Hematopoietic multipotent progenitor cell treated with erythropoietin and hydrocortisone succinate and interleukin-3 and kit ligand, for 8 days (in vitro differentiated cells): ENCODE measurements around the gene PBXIP1.
"Not testable (repeated sequence)": the region's sequence is repeated elsewhere in the genome, so short reads cannot be mapped to it uniquely, and the experiment has no call there.

Experiments used
- DNase-seq: peaks from one replicate; pipeline ENCODE4 v3.0.0-alpha.2; 2015

The PBXIP1 gene

GRCh38 chr1:154934358-154934948 is 21.4 kb downstream of the PBXIP1 start:
- DNase-seq, result no peak

DNA sequence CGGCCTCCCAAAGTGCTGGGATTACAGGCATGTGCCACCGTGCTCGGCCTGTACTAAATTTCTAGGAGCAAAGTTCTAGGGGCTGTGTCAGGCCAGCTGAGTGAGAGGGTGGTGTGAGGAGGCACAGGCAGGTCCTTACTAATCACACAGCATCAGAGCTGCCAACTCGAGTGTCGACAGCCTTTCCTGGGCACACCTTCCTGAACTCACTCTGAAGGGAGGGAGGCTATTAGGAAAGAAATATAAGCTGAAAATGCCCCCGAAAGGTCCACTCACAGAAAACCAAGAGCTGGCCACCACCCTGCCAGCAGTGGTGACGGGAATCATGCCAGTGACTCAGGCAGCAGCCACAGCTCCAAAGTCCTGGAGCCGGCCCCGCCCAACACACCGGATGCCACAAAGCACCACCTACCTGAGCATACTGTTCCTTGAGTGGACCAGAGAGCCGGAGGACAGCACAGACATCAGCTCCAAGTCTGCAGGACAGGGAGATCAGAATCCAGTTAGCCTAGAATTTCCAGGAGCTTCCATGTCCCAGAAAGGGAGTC is 23.9 kb downstream of the PBXIP1 start:
- DNase-seq, result no peak

- no peak for DNase-seq
These were observed 29.7 kb downstream of the PBXIP1 start for GRCh38 chr1:154926201-154926600.

- no peak for DNase-seq
These were observed 30.3 kb downstream of the PBXIP1 start for GRCh38 chr1:154925335-154926170.

- no peak for DNase-seq
These were observed 32.2 kb downstream of the PBXIP1 start for GRCh38 chr1:154923695-154924094.

DNA sequence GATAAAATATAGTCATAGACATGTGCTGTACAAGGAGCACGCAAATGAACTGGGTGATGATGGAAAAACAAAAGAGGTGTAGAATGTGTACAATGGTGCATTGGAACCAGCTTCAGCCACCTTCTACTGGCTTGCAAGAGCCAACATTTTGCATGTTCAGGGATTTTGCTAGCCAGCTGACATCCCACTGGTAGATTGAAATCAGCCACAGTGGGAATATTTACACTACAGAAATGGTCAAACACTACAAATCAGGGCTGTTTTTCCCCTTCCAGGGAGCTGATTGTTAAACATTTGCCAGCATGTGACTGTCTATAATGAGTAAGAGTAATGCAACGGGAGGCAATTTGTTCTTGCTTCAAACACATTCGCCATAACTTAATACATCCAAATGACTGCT is 42.6 kb downstream of the PBXIP1 start:
- no peak for DNase-seq

- DNase-seq, result no peak
These were observed 43.1 kb downstream of the PBXIP1 start for GRCh38 chr1:154912755-154913154.

- no peak for DNase-seq
These were observed 44.0 kb downstream of the PBXIP1 start for GRCh38 chr1:154911691-154912550.

GRCh38 chr1:154910851-154911250 is 45.0 kb downstream of the PBXIP1 start:
- no peak for DNase-seq

DNA sequence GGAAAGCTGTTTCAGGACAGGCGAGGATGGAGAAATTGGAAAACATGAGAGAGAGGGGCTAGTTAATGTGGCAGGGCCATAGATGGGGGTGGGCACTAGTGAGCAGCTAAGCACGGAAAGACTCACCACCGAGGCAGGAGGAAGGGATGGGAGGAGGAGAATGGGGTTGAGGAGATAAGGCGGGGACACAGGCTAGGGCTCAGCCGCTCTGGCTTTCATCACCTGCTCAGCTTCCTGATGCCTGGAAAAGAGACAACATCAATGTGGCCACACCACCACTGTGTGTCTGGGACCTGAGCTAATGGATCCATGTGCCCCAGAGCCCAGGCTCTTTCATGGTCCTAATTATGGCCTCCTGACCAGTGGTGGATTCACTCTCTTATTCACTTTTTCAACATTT is 47.0 kb downstream of the PBXIP1 start:
- no peak for DNase-seq

DNA sequence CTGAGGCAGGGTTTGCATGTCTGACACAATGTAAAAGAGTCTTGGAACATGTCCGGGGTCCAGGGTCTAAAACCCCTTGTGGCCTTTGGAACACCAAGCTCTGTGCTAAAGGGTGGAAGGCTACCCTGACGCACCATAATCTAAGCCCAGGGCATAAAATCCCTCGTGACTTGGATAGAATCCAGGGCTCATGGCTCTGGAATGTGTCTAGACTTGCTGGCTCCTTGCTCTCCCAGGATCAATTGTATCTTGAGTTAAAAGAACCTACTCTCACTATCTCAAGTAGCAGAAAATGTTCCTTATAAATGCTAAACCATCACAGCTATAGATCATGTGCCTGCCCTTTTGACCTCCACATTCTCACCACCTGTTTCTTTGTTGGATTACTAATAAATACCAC is 47.8 kb downstream of the PBXIP1 start:
- not testable (repeated sequence) for DNase-seq

DNA sequence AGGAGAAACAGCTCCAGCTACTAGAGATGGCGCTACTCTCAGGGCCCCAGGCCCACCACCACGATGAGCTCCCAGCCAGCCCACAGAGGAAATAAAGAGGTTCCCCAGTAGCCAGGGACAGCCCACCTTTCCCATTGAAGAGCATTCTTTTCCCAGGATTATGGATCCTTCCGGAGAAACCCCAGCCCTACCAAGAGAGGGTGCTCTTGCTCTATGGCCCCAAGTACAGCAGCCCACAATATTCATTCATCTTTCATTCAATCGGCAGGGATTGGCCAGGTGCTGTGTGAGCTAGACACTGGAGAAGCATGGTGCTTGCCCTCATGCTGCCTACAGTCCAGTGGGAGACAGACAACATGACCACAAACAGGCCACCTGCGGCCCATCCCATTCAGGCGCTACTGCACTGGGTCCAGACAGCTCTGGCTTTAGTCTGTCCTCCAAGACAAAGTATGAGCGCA is 49.2 kb downstream of the PBXIP1 start:
- no peak for DNase-seq

DNA sequence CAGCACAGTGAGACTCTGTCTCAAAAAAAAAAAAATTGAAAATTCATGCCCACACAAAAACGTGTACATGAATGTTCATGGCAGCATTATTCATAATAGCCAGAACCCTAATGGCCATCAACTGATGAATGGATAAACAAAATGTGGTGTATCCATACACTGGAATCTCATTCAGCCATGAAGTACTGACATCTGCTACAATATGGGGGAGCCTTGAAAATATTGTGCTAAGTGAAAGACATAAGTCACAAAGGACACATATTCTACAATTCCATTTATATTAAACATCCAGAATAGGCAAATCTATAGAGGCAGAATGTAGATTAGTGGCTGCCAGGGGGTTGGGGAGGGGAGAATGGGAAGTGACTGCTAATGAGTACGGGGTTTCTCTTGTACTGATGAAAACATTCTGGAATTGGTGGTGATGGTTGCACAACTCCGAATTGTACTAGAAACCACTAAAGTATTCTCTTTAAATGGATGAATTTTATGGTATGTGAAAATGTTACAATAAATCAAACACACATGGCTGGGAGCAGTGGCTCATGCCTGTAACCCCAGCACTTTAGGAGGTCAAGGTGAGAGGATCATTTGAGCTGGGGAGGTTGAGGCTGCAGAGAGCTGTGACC is 52.8 kb downstream of the PBXIP1 start:
- DNase-seq, result no peak

DNA sequence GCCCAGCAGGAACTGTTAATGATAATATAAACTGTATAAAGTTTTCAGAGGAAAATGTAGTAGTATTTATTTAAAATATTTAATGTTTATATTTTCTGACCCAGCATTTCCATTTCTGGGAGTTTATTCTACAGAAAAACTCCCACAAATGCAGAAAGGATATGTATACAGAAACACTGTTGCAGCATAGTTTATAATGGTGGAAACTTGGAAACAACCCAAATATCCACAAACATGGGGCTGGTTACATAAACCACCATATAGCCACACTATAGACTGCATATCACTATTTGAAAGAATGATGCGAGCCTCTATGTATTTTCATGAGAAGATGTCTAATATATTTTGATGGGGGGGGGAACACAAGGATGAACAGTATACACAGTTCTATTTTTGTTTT is 54.3 kb downstream of the PBXIP1 start:
- DNase-seq, result no peak

DNA sequence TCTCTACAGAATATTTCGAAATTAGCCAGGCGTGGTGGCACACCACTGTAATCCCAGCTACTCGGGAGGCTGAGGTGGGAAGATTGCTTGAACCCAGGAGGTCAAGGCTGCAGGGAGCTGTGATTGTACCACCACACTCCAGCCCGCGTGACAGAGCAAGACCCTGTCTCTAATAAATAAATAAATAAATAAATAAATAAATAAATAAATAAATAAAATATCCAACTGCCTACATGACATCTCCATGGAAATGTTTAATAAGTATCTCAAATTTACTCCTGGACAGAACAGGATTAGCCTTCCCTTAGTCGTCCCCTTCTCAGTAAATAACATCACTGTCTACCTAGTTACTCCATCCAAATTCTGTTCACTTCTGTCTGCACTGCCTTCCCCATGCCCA is 56.9 kb downstream of the PBXIP1 start:
- no peak for DNase-seq

GRCh38 chr1:154896771-154897286 is 59.1 kb downstream of the PBXIP1 start:
- DNase-seq, result no peak

DNA sequence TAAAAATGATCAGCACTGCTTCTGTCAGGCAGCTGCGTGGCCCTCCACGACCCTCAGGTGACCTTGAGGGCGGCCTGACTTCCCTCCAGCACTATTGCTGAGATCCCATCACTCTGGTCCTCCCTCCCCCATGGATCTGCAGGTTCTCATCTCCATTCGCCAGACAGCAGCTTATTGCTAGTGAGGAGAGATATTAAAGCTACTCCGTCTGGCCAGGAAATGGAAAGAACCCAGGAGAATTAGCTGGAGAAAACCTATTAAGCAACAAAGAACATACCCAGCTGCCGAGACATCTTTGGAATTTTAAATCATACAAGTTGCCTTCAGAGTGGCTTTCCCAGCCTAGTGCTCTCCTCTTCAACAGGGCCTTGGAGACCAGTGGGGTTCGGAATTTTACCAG is 60.1 kb downstream of the PBXIP1 start:
- DNase-seq, result no peak
